HG03039 (cell line): Measurements from ENCODE around the gene OXT.
"Not testable (repeated sequence)": the region's sequence is repeated elsewhere in the genome, so short reads cannot be mapped to it uniquely, and the experiment has no call there.

Experiments
- ATAC-seq: cut with Tn5 transposase; IDR thresholded peaks from one replicate; pipeline ENCODE4 v1.9.1; 2021; ENCODE audit warnings: mild to moderate bottlenecking, moderate library complexity; ENCODE audit not compliant: unreplicated experiment

The OXT gene

DNA sequence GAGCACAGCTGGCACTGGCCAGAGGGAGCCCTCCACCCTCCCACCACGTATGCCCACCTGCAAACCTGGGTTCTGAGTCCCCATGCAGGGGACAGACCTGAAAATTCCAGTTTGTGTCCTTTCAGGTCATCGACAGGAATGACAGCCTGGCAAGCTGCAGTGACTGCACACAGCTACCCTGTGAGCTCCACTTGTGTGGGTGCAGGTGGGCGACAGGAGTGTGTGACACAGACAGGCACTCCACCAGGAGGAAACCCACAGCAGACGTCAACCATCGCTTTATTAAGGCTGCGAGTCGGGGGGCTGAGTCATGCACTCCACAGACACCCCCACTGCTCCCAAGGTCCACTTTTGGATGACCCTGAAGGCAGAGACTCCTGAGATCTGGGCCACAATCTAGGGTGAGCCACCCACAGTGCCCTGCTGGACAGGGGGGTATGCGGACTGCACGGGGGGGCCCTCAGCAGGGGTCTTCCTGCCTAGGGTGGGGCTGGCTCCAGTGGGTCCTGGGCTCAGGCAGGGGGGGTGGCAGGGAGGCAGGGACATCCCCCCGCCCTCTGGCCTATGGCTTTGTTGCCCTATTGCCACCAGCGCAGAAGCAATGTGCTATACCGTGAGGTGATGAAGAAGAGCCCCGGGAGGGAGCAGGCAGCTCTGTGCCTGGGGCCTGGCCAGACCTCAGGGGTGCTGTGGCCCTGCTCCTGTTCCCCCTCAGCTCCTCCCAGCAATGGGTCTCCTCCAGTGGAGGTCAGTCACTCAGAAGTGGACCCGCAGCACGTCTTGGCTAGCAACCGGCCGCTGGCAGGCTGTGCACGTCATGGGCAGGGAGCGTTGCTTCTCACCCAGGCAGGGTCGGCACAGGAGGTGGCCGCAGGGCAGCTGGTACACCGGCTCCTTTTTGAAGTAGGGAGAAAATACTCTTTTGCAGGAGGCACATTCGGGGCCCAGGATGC, 38.2 kb downstream of the OXT start:
- no peak for ATAC-seq

GRCh38 chr20:3111507-3111906, 40.1 kb downstream of the OXT start:
- no peak for ATAC-seq

DNA sequence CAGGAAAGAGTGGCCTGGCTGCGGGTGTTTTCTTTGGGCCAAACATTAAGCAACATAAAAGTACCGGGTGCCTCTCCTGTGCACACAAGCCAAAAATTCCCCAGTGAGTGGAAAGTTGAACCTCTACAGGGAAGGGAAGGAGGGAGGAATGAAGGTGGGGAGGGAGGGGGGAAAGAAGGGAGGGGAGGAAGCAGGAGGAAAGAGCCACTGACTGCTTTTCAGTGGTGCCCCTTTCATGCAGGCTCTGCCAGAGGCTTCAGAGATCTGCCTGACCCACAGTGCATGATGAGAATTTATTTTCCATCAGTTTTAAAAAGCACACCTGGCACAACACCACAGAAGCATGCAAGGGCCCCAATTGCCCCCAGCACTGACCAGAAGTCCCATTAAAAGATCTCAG, 40.6 kb downstream of the OXT start:
- no peak for ATAC-seq

DNA sequence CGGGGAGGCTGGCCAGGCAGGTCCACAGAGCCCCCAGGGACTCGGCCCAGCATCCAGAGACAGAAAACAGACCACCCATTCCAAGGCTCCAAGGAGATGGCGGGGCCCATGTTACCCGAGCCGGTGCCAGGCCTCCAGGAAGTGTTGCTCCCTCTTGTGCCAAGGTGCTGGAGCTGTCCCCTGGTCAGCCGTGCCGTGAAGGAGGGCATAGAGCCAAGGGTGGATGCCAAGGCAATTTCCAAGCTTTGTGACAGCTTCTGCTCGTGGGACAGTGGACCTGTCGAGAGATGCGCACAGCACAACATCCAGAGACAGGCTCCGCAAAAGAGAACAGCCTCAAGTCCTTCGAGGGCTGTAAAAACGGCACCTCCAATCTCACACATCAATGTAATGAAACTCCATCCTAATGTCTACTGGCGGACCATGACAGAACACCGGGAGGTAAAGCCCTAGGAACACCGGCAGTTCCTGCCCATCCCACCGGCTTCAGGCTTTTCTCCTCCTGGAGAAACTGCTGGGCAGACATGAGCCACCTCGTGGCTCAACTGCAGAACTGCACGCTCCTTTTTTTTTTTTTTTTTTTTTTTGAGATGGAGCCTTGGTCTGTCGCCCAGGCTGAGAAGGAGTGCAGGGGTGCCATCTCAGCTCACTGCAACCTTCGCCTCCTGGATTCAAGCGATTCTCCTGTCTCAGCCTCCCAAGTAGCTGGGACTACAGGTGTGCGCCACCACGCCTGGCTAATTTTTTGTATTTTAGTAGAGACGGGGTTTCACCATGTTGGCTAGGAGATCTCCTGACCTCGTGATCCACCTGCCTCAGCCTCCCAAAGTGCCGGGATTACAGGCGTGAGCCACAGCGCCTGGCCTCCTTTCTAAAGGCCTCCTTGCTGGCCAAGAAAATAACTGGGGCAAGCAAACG, 44.0 kb downstream of the OXT start:
- no peak for ATAC-seq

DNA sequence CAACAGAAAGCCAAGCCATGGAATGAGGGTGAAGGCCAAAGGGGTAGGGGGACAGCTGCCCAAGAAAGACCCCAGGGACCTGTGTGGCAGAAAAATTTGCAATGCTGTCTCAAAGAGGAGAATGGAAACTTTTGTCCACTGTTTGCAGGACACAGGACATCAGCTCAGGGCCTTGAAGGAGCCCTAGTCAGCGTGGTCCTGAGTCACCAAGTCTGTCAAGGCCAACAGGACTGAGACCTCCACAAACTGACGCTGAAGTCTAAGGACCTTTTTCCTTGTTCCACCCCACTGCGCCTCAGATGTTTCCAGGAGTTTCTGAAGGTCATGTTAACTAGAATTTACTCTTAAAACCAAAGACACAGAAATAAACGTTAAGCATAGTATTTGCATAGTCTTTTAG, 44.9 kb downstream of the OXT start:
- ATAC-seq: no peak

DNA sequence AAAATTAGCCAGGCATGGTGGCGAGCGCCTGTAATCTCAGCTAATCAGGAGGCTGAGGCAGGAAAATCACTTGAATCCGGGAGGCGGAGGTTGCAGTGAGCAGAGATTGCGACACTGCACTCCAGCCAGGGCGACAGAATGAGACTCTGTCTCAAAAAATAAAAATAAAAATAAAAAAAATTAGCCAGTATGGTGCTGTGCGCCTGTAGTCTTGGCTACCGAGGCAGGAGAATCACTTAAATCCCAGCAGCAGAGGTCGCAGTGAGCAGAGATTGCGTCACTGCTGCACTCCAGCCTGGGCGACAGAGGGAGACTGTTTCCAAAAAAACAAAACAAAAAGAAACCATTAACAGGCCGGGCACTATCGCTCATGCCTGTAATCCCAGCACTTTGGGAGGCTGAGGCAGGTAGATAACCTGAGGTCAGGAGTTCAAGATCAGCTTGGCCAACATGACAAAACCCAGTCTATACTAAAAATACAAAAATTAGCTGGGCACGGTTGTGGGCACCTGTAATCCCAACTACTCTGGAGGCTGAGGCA, 46.5 kb downstream of the OXT start:
- not testable (repeated sequence) for ATAC-seq

DNA sequence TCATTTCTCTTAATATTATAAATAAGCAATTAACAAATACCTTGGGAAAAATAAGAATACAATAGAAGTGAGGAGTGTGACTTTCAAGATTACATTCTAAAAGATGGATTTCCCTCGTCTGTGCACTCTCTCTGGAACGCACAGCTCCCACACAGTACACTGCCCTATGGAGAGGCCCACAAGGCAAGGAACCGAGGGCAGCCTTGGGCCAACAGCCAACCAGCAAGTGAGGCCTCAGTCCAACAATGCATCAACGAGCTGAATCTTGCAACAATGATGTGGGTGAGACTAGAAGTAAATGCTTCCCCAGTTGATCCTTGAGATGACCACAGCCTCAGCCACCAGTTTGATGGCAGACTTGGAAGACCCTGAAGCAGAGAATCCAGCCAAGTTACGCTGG, 47.6 kb downstream of the OXT start:
- ATAC-seq: no peak

GRCh38 chr20:3121271-3121911, 50.0 kb downstream of the OXT start:
- no peak for ATAC-seq
